NCI-H774 (cell line): ENCODE data around the gene KRTAP10-5.
"Not testable (repeated sequence)": the region's sequence is repeated elsewhere in the genome, so short reads cannot be mapped to it uniquely, and the experiment has no call there.

ENCODE experiments used
- DNase-seq: peaks from one replicate; lab custom pipeline; 2025; lab: John Stamatoyannopoulos, UW

KRTAP10-5 gene

GRCh38 chr21:44611551-44611950 lies 31.1 kb upstream of the KRTAP10-5 start:
- DNase-seq = no peak

- DNase-seq = not testable (repeated sequence)
Measured at GRCh38 chr21:44610157-44610843, 29.9 kb upstream of the KRTAP10-5 start.

- DNase-seq = no peak
Measured at GRCh38 chr21:44609193-44609592, 28.8 kb upstream of the KRTAP10-5 start.

GRCh38 chr21:44606495-44606894 lies 26.1 kb upstream of the KRTAP10-5 start:
- no peak for DNase-seq

- DNase-seq = no peak
Measured at GRCh38 chr21:44603911-44604310, 23.5 kb upstream of the KRTAP10-5 start.

GRCh38 chr21:44603109-44603875 lies 22.9 kb upstream of the KRTAP10-5 start:
- no peak for DNase-seq

GRCh38 chr21:44602463-44602850 lies 22.1 kb upstream of the KRTAP10-5 start:
- no peak for DNase-seq

GRCh38 chr21:44601596-44602462 lies 21.4 kb upstream of the KRTAP10-5 start:
- no peak for DNase-seq

- not testable (repeated sequence) for DNase-seq
Measured at GRCh38 chr21:44601091-44601490, 20.7 kb upstream of the KRTAP10-5 start.

- not testable (repeated sequence) for DNase-seq
Measured at GRCh38 chr21:44600118-44600978, 19.9 kb upstream of the KRTAP10-5 start, which contains the start of gene KRTAP10-7. TSS of gene KRTAP10-7 (plus strand) at chr21:44600597. CDS start at chr21:44600622, 25 bp downstream.

- no peak for DNase-seq
Measured at GRCh38 chr21:44599264-44600029, 19.0 kb upstream of the KRTAP10-5 start.

GRCh38 chr21:44598061-44598460 lies 17.7 kb upstream of the KRTAP10-5 start:
- no peak for DNase-seq

GRCh38 chr21:44596068-44596725 lies 15.8 kb upstream of the KRTAP10-5 start:
- no peak for DNase-seq

- DNase-seq = no peak
Measured at GRCh38 chr21:44595524-44595923, 15.1 kb upstream of the KRTAP10-5 start.

GRCh38 chr21:44594406-44594916 lies 14.1 kb upstream of the KRTAP10-5 start:
- no peak for DNase-seq

GRCh38 chr21:44593598-44594405 lies 13.4 kb upstream of the KRTAP10-5 start:
- DNase-seq = no peak

- DNase-seq = no peak
Measured at GRCh38 chr21:44592446-44593311, 12.3 kb upstream of the KRTAP10-5 start, which contains the start of gene KRTAP10-6. TSS of gene KRTAP10-6 (minus strand) at chr21:44592505. CDS start at chr21:44592484, 21 bp downstream.

- DNase-seq = not testable (repeated sequence)
Measured at GRCh38 chr21:44591801-44592130, 11.4 kb upstream of the KRTAP10-5 start.
